A673 (cell line): ENCODE data around the gene DOK6.

Source experiments
- EZH2 ChIP-seq: fragments of 200-600 bp; sonication (generic); IDR thresholded peaks from 2 replicates; pipeline ENCODE4 v1.6.1; 2017; ENCODE audit warnings: borderline replicate concordance, low read depth, mild to moderate bottlenecking, mixed read lengths, antibody characterized with exemption, low read length; ENCODE audit not compliant: poor library complexity, severe bottlenecking
- TF ChIP-seq, protein P1 (sequence below): fragments of 300-800, 200-600 bp; sonication (generic); conservative IDR thresholded peaks from 2 replicates; pipeline ENCODE4 v1.5.1; 2017; ENCODE audit warnings: low read depth, mild to moderate bottlenecking, antibody characterized with exemption, low read length, moderate library complexity, mixed read lengths

DNA sequence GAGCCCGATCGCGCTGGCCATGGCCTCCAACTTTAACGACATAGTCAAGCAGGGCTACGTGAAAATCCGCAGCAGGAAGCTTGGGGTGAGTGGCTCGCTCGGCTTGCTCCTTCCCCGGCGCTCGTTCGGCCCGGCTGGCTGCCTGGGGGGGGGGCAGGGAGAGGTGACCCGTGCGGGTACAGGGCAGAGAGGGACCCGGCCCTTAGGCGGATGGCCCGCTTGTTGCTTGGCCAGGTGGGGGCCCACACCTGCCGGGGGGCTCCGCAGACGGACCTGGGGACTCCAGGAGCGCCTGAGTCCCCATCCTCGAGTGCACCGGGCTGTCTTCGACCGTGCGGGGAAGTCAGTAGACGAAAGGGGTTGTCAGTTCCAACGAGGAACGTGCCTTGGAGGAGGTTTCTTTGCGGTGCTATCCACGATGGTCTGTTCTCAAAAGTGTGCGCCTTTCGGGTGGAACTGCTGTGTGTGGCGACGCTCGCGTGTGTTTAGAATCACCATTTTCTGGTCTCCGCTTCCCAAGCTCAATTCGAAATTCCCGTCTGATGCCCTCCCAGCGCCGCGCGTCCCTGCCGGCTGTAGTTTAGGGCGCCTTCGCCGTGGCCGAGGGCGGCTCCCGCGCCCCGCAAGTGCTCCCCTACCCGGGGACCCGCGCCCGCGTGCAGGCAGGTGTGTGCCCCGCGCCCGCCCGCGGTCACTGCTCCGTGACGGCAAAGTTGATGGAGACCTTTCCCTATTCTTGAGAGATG is 711 bp downstream of the DOK6 start:
- TF ChIP-seq, protein P1, sequence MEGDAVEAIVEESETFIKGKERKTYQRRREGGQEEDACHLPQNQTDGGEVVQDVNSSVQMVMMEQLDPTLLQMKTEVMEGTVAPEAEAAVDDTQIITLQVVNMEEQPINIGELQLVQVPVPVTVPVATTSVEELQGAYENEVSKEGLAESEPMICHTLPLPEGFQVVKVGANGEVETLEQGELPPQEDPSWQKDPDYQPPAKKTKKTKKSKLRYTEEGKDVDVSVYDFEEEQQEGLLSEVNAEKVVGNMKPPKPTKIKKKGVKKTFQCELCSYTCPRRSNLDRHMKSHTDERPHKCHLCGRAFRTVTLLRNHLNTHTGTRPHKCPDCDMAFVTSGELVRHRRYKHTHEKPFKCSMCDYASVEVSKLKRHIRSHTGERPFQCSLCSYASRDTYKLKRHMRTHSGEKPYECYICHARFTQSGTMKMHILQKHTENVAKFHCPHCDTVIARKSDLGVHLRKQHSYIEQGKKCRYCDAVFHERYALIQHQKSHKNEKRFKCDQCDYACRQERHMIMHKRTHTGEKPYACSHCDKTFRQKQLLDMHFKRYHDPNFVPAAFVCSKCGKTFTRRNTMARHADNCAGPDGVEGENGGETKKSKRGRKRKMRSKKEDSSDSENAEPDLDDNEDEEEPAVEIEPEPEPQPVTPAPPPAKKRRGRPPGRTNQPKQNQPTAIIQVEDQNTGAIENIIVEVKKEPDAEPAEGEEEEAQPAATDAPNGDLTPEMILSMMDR: no peak
- TF ChIP-seq EZH2: no peak
